ENCODE measurements around the gene EPHA6. TPM values are rescaled to one million over a fixed set of nuclear protein-coding genes. Genes with fewer than 3 reads are reported as not detected.

The EPHA6 gene
- total RNA-seq, 4 donors from 2014 or later: not detected

- ATAC-seq (no peak), DNase-seq (no peak)
- no peaks in the 10 kb centered on the region for H3K9me3 ChIP-seq
- H3K36me3 ChIP-seq: no peaks in the 10 kb centered on the region
- in situ Hi-C loops (cut with MboI; ENCODE audit: low sequenced_read_pairs in 4 of 4) (no loop called here), intact Hi-C loops (cut with DNase I; ENCODE audit: low total_unique reads) (no loop called here)
- no peaks in the 10 kb centered on the region for H3K4me1 ChIP-seq
- TF ChIP-seq CTCF (IDR thresholded peaks at IDR 0.05 in 4 of 5, conservative IDR thresholded peaks at IDR 0.05 in 1 of 5) (no peak), POLR2A (IDR thresholded peaks at IDR 0.05) (no peak)
- H3K27ac ChIP-seq: no peak overlapping the region
- no peak overlapping the region for H3K4me3 ChIP-seq
- no peaks in the 10 kb centered on the region for H3K27me3 ChIP-seq
Measured at GRCh38 chr3:97106652-97106989, 292.2 kb downstream of the EPHA6 start.

- Histone ChIP-seq H3K4me1 (no peaks in the 10 kb centered on the region), H3K4me3 (no peak overlapping the region), H3K27me3 (no peaks in the 10 kb centered on the region), H3K36me3 (no peaks in the 10 kb centered on the region), H3K27ac (no peak overlapping the region), H3K9me3 (no peaks in the 10 kb centered on the region)
- DNase-seq: no peak
- in situ Hi-C loops (cut with MboI; ENCODE audit: low sequenced_read_pairs in 4 of 4) (no loop called here), intact Hi-C loops (cut with DNase I; ENCODE audit: low total_unique reads) (no loop called here)
- TF ChIP-seq CTCF (IDR thresholded peaks at IDR 0.05 in 4 of 5, conservative IDR thresholded peaks at IDR 0.05 in 1 of 5) (no peak), POLR2A (IDR thresholded peaks at IDR 0.05) (no peak)
- ATAC-seq: no peak
Measured at GRCh38 chr3:97108136-97108535, 293.7 kb downstream of the EPHA6 start.

GRCh38 chr3:97111244-97111643 lies 296.9 kb downstream of the EPHA6 start:
- Histone ChIP-seq H3K9me3 (no peaks in the 10 kb centered on the region), H3K36me3 (no peaks in the 10 kb centered on the region), H3K27me3 (no peaks in the 10 kb centered on the region), H3K4me1 (no peaks in the 10 kb centered on the region), H3K27ac (no peak overlapping the region), H3K4me3 (no peak overlapping the region)
- in situ Hi-C loops (cut with MboI; ENCODE audit: low sequenced_read_pairs in 4 of 4) (no loop called here), intact Hi-C loops (cut with DNase I; ENCODE audit: low total_unique reads) (no loop called here)
- TF ChIP-seq CTCF (IDR thresholded peaks at IDR 0.05 in 4 of 5, conservative IDR thresholded peaks at IDR 0.05 in 1 of 5): no peak
- TF ChIP-seq POLR2A (IDR thresholded peaks at IDR 0.05): no peak
- ATAC-seq: no peak
- DNase-seq: no peak

GRCh38 chr3:97121386-97121785 lies 307.0 kb downstream of the EPHA6 start:
- TF ChIP-seq CTCF (IDR thresholded peaks at IDR 0.05 in 4 of 5, conservative IDR thresholded peaks at IDR 0.05 in 1 of 5) (no peak), POLR2A (IDR thresholded peaks at IDR 0.05) (no peak)
- DNase-seq (no peak), ATAC-seq (no peak)
- H3K27ac ChIP-seq: no peak overlapping the region
- in situ Hi-C loops (cut with MboI; ENCODE audit: low sequenced_read_pairs in 4 of 4): no loop called here
- no peaks in the 10 kb centered on the region for H3K27me3 ChIP-seq
- H3K4me1 ChIP-seq: no peaks in the 10 kb centered on the region
- no peak overlapping the region for H3K4me3 ChIP-seq
- intact Hi-C loops (cut with DNase I; ENCODE audit: low total_unique reads): no loop called here
- no peaks in the 10 kb centered on the region for H3K36me3 ChIP-seq
- H3K9me3 ChIP-seq: no peaks in the 10 kb centered on the region

- DNase-seq: no peak
- in situ Hi-C loops (cut with MboI; ENCODE audit: low sequenced_read_pairs in 4 of 4): no loop called here
- ATAC-seq: no peak
- no peaks in the 10 kb centered on the region for H3K4me1 ChIP-seq
- no peaks in the 10 kb centered on the region for H3K36me3 ChIP-seq
- no peak overlapping the region for H3K27ac ChIP-seq
- no peaks in the 10 kb centered on the region for H3K27me3 ChIP-seq
- no peak overlapping the region for H3K4me3 ChIP-seq
- TF ChIP-seq POLR2A (IDR thresholded peaks at IDR 0.05): no peak
- TF ChIP-seq CTCF (IDR thresholded peaks at IDR 0.05 in 4 of 5, conservative IDR thresholded peaks at IDR 0.05 in 1 of 5): no peak
- H3K9me3 ChIP-seq: no peaks in the 10 kb centered on the region
- intact Hi-C loops (cut with DNase I; ENCODE audit: low total_unique reads): no loop called here
Measured at GRCh38 chr3:97125902-97126499, 311.6 kb downstream of the EPHA6 start.

Data from gastrocnemius medialis (tissue), 4 donors.